Stimulated activated CD8-positive, alpha-beta memory T cell treated with anti-CD3 and anti-CD28 coated beads, Interleukin-12 subunit alpha, Interleukin-12 subunit beta, amount 100 ng/mL, for 4 hours (primary cell): ENCODE data around the gene MAPK8IP2.
"Not testable (repeated sequence)": the region's sequence is repeated elsewhere in the genome, so short reads cannot be mapped to it uniquely, and the experiment has no call there.

Source experiments
- DNase-seq: peaks from one replicate; pipeline ENCODE4 v3.0.0-alpha.2; 2020; ENCODE audit warnings: low read depth

MAPK8IP2 gene

DNA sequence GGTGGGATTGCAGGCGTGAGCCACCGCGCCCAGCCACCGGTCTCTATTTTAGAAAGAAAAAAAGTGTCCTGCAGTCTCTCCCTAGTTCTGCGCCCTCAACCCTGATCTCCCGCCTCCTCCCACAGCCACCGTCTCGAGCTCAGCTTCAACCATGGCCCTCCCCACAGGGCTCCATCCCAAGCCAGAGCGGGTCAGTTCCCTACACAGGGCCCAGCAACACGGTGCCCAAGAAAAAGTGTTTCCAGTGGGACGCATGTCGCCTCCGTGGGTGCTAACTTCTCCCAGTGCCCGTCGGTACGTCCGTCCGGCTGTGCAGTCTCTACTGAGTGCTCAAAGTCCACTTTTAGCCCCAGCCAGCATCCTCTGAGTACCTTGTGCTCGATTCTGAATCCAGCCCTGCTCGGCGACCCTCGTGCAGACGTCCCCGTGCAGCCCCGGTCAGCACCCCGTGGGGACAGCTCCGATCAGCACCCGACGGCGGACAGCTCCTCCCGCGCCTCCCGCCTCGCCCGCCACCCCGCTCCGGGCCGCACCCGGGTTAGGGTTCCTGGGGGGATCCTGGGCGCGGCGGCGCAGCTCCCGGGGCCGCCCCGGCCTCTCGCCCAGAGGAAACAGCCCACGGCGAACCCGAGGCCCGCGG is 657 bp upstream of the MAPK8IP2 start:
- DNase-seq = no peak

DNA sequence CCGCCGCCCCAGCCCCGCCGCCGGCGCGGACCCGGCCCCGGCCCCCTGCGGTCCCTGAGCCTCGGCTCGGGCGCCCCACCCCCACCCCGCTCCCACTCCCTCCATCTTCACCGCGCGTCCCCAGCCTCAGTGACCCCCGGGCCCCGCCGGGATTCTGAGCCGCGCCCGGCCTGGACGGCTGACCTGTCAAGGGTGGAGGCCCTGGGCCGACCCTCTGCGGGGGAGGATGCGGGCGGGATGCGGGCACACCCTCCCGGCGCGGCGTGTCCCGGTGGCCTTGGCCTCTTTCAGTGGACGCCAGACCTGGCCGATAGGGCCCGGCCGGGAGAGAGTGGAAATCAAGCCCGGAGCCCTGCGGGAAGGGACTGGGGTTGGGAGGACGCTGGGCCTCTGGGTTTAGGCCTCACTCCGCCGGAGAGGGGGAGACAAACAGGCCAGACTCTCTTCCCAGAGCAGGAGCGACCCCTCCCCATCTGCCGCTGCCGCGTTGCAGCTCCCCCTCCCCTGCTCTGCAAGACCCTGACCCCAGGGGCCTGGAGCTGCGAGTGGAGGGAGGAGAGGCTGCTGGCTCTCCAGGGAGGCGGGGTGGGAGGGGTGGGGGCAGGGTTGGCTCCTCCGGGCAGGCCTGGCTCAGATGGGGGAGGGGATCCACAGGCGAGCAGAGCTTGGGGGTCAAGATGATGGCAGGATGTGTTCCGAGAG is 525 bp downstream of the MAPK8IP2 start:
- DNase-seq = no peak

DNA sequence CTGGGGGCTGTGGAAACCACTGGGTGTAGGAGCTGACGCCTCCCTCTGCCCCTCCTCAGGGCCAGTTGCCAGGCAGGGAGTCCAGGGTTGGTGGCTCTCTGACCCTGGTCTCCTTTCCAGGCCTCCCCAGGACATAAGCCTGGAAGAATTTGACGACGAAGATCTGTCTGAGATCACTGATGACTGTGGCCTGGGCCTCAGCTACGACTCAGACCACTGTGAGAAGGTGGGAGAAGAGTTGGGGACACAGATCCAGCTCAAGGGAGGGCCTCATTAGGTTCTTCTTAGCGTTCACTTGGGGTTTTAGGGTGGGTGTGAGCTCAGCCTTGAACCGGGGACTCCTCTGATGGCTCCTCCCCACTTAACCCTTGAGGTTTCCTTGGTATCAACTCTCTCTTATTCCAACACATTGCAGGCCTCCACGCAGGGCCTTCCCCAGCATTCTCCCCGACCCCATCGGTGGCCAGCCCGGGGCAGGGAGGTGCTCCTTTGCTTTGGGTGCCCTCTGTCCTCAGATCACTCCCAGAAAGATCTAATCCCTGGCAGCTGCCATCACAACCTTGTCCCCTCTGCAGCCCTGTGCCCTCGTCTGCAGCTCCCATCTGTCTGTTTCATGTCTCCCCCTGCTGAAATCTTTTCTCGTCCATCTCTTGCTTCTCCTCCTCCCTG is 1.2 kb downstream of the MAPK8IP2 start:
- DNase-seq = no peak

DNA sequence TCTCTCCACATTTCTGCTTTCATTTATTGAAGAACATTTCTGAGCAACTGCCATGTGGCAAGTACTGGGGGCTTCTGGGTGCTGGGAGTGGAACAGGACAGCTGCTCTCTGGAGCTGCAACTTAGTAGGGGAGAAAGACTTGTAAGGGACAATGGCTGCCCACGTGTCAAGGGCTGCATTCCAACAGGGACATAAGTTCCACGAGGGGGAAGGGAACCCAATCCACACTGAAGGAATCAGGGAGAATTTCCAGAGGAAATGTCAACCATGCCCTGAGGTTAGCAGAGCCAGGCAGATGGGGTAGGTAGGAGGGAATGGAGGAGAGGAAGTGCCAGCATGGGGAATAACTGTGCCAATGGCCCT is 1.7 kb downstream of the MAPK8IP2 start:
- no peak for DNase-seq

DNA sequence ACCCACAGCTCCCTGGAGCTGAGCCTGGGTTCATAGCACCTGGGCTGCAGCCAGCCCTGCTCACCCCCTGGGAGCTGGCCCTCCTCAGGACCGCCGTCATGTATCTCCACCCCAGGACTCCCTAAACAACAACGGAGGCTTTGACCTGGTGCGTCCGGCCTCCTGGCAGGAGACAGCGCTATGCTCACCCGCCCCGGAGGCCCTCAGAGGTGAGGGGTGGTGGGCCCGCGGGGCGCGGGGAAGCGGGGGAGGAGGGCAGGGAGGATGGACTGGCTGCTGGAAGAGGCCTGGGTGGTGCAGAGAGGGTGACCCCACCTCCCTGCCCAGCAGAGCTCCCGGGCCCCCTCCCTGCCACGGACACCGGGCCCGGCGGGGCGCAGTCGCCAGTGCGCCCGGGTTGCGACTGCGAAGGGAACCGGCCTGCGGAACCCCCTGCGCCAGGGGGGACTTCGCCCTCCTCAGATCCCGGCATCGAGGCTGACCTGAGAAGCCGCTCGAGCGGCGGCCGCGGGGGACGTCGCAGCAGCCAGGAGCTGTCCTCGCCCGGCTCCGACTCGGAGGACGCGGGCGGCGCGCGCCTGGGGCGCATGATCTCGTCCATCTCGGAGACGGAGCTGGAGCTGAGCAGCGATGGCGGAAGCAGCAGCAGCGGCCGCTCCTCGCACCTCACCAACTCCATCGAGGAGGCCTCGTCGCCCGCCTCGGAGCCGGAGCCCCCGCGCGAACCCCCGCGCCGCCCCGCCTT is 3.1 kb downstream of the MAPK8IP2 start:
- DNase-seq = no peak

DNA sequence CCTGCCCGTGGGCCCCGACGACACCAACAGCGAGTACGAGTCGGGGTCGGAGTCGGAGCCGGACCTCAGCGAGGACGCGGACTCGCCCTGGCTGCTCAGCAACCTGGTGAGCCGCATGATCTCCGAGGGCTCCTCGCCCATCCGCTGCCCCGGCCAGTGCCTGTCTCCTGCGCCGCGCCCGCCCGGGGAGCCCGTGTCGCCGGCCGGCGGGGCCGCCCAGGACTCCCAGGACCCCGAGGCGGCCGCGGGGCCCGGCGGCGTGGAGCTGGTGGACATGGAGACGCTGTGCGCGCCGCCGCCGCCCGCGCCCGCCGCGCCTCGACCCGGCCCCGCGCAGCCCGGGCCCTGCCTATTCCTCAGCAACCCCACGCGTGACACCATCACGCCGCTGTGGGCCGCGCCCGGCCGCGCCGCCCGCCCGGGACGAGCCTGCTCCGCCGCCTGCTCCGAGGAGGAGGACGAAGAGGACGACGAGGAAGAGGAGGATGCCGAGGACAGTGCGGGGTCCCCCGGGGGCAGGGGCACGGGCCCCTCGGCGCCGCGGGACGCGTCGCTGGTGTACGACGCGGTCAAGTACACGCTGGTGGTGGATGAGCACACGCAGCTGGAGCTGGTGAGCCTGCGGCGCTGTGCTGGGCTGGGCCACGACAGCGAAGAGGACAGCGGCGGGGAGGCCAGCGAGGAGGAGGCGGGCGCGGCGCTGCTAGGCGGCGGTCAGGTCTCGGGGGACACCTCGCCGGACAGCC is 3.8 kb downstream of the MAPK8IP2 start:
- DNase-seq = no peak

DNA sequence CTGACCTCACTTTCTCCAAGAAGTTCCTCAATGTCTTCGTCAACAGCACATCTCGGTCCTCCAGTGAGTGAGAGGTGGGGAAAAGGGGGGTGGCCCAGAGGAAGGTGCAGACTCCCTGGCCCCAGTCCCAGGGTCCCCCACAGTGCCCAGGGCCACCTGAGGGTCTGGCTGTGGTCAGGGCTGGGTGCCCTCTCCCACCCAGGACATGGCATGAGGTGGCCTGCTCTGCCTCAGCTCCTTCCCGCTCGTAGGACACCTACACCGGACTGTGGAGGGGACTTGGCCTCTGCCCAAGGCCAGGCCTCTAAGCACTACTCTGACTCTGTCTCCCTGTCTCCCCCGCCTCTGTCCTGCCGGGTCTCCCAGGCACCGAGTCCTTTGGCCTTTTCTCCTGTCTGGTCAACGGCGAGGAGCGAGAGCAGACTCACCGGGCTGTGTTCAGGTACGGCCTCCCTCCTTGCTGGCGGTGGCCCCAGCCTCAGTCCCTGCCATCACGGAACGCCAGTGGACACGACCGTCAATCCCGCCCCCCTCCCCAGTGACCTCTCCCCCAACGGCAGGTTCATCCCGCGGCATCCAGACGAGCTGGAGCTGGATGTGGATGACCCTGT is 4.5 kb downstream of the MAPK8IP2 start:
- DNase-seq = no peak

DNA sequence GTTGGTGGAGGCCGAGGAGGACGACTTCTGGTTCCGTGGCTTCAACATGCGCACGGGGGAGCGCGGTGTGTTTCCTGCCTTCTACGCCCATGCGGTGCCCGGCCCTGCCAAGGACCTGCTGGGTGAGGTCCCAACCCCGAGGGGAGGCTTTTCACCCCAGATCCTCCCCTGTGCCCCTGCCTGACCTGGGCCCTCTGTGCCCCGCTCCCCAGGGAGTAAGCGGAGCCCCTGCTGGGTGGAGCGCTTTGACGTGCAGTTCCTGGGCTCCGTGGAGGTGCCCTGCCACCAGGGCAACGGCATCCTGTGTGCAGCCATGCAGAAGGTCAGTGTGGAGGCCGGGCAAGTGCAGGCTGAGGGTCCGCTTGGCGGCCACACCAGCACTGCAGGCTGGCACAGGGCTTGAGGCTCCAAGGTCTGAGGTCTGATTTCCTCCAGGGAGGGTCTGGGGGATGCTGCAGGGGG is 5.1 kb downstream of the MAPK8IP2 start:
- DNase-seq = no peak

DNA sequence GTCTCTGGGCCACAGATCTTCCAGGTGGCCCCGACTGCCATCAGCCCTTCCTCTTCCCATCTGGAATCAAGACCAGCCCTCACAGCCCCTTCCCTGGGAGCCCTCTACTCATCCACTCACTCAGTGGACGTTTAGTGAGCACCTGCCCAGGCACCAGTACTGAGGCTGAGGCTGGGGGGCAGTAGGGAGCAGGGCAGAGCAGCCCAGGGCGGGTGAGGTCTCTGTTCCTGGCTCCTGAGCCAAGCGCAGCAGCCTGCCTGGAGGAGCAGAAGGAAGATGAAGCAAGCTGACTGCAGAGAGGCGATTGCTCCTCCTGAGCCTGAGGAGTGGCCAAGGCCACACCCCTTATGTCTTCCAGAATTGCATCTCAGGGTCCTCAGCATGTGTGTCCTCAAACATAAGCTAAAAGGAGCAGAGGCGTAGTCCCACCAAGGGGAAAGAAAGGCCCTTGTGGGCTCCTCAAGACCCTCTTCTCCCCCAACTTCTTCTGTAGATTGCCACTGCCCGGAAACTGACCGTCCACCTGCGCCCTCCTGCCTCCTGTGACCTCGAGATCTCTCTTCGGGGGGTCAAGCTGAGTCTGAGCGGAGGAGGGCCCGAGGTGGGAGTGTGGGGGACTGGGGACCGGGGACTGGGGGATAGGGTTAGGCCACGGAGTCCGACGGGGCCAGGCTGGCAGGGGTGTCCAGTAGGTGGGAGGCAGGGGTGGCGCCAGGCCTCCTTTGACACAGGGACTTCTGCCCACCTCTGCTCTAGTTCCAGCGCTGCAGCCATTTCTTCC is 5.8 kb downstream of the MAPK8IP2 start:
- DNase-seq = no peak

DNA sequence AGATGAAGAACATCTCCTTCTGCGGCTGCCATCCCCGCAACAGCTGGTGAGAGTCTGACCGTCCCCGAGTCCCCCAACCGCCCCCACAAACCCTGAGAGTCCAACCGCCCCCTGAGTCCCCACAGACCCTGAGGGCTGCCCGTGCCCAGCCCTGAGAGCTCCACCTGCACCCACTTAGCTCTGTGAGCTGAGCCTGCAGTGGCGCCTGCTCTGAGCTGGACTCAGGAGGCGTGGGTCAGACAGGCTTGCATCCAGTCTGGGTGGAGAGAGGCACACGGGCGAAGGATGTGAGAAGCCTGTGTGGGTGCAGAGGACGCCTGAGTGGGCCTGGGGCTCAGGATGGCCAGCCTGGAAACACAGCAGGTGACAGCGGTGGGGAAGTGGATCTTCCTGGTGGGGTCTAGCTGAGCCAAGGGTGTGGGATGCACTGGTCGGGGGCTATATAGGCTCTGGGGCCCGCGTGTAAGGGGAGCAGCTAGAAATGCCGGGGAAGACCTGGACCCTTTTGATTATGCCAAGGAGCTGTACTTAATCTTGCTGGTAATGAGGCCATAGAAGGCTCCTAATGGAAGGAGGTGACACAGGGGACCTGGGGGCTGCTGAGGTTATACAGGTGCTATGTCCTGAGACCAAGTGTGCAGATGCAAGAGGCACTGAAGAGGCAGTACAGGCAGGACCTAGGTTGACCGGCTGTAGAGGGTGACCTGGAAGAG is 6.5 kb downstream of the MAPK8IP2 start:
- DNase-seq = no peak

DNA sequence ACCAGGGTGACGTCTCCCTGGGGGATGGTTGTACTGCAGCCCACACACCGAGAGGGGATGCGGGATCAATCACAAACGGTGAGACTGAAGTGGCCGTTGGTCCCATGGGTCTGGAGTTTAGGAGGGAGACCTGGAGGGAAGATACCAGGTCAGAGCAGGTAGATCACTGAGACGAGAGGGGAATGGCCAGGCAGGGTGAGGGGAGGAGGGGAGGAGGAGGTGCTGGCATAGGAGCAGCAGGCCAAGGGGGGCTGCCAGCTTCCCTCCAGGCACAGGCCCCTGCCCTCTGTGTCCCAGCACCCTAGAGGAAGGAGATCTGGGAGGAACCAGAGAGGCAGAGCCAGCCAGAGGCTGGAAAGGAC is 7.0 kb downstream of the MAPK8IP2 start:
- DNase-seq = no peak

DNA sequence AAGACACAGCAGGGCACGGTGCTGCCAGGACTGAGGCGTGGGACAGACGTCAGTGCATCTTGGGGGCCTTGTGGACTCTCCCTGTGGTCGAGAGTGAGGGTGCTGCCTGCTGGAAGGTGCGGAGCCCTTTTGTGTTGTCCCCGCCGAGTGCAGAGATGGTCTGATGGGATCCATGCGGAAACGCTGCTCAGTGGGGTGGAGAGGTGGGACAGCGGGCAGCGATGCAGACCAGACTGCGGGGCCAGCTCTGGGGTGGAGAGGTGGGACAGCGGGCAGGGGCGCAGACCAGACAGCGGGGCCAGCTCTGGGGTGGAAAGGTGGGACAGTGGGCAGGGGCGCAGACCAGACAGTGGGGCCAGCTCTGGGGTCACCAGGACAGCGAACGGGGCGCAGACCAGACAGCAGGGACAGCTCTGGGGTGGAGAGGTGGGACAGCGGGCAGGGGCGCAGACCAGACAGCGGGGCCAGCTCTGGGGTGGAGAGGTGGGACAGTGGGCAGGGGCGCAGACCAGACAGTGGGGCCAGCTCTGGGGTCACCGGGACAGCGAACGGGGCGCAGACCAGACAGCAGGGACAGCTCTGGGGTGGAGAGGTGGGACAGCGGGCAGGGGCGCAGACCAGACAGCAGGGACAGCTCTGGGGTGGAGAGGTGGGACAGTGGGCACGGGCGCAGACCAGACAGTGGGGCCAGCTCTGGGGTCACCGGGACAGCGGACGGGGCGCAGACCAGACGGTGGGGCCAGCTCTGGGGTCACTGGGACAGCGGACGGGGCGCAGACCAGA is 7.7 kb downstream of the MAPK8IP2 start:
- not testable (repeated sequence) for DNase-seq

DNA sequence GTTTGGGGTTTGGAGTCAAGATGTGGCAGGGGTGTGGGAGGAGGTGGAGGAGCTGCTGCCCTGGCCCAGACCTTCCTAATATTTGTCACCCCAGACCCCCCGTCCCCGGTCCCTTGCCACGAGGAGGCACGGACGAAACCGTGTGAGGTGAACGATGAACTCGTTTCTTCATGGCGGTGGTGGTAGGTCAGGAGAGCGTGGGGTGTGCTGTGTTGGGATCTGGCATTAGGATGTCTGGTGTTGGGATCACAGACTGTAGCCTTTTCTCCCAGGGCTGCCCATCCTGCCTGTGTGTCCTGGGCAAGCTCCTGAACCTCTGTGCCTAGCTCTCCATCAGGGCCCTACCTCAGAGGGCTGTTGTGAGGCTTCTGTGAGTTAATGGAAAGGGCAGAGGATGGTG is 8.4 kb downstream of the MAPK8IP2 start:
- no peak for DNase-seq

DNA sequence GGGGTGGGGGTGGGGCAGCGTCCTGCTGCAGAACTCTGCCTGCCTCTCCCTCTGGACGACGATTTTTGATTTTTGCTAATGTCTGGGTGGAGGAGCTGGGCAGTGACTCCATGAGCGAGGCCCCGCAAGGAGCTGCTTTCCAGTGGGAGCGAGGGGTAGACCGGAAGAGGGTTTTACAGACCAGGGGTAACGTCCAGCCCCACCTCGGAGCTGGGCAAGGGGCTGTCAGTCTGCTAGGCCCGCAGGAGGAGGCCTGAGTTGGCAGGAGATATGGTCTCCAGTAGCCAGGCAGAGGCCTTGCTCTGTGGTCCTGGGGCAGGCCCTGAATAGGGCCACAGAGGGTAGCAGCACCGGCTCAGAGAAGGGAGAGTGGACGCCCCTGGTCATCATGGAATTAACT is 9.0 kb downstream of the MAPK8IP2 start:
- DNase-seq = no peak

DNA sequence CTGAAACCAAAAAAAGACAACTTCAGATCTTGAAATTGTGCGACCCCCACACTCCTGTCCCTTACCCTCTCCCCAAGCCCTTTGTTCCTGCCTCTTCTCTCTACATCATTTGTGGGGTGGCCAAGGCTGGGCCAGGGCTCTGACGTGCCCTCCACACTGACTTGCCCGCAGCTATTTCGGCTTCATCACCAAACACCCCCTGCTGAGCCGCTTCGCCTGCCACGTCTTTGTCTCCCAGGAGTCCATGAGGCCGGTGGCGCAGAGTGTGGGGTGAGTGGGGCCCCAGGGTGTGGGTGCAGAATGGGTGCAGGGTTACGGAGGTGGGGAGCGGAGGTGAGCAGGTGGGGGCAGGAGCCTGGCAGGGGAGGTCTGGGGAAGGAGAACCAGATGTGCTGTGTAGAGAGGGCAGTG is 9.5 kb downstream of the MAPK8IP2 start:
- DNase-seq = no peak

DNA sequence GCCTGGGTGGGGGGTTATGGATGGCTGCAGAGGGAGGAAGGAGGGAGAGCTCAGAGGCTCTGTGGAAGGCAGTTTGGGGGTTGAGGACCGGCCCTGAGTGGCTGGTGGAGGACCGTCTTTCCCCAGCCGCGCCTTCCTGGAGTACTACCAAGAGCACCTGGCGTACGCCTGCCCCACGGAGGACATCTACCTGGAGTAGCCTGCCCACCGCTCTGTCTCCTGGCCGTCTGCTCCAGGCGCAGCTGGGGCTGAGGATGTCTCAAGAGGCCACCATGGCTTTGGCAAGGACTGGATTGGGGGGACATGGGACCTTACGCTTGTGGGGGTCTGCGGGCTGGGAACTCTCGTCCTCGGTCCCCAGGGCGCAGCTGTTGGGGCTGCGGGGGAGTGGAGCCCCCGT is 10.0 kb downstream of the MAPK8IP2 start:
- DNase-seq = no peak

DNA sequence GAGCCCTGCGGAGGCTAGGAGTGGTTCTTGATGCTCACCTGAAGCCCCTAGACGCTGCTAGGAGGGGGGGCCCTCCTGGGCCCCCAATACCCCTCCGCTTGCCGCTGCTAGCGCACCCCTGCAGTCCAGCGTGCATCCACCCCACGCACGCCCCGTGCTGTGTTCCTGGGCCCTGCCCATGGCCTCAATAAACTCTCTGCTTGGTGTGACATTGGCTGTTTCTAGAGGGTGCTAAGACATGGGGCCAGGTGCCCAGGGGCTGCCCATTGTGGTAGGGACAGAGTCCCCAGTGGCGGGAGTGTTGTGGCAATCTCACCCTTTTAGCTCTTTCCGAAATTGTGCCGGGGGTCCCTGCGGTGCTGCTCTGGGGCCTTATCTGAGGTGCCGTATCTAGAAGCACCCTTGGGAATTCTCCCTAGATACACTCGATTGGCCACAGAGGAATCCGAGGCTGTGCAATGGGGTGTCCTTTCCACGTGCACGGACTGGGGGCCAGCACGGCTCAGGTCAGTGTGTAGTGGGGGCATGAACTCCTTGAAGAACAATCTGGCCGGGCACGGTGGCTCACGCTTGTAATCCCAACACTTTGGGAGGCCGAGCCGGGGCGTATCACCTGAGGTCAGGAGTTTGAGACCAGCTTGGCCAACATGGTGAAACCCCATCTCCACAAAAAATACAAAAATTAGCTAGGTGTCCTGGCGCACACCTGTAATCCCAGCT is 10.9 kb downstream of the MAPK8IP2 start:
- no peak for DNase-seq

DNA sequence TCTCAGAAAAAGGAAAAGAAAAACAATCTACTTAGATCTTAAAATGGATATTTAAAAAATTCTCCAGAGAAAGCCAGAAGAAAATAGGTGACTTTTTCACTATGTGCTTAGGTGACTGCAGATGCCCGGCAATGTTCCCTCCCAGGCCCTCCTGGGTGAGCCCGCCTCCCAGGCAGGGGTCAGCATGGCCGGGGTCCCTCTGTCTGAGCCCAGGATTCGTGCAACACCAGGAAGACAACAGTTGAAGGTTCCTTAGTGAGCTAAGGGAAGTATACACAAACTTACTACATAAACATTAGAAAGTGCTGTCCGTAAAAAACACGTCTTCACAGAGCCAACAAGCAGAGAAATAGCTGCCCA is 11.6 kb downstream of the MAPK8IP2 start:
- no peak for DNase-seq
